ENCODE data around the gene DUS3L.

DUS3L gene

DNA sequence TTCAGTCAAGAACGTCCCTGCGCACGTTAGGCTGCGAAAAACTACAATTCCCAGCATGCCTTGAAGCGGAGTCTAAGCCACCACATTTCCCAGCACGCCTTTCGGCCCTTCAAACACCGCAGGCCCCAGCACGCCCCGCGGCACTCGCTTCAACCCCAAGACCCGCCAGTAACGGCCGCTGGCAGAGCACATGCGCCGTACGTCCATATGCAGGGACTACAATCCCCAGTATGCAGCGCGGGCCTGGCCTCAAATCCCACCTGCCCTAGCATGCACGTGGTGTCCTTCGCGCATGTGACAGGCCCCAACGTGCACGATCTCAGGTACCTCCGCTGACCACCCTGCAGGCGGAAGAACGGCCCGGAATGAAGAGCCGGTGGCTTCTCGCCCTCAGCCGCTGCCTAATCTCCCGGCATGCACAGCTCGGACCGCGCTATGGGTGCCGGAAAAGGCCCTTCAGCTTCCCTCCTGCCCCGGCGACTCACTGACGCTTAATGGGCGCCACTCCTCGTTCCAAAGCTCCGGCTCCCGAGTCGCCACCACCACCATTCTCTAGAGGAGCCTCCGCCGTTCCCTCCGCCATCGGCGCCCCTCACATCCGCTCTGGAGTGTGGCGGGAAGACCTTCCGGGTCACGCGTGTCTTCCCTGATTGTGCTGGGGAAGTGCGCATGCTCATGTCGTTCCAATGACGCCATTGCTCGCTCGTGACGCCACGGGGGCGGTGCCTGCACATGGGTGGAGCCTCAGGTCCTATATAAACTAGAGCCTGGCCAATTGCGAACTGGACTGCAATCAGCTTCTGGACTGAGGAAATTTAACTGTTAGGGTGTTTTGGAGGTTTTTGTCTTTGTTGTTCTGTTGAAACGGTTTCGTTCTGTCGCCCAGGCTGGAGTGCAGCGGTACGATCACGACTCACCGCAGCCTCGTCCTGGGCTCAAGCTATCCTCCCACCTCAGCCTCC, at the start of gene DUS3L:
Gene DUS3L (minus strand): TSS at position 605 of the 962 bp plus-strand sequence. CDS start 22 bp downstream, at position 583.
- peak; percentile 89 to 96 (median 95) for DNase-seq

GRCh38 chr19:5839065-5840017, 48.4 kb upstream of the DUS3L start, which contains the start of gene FUT6:
TSS of gene FUT6 (minus strand) at chr19:5839702. CDS start at chr19:5832567, 7,135 bp downstream.
- DNase-seq, result no peak

DNA sequence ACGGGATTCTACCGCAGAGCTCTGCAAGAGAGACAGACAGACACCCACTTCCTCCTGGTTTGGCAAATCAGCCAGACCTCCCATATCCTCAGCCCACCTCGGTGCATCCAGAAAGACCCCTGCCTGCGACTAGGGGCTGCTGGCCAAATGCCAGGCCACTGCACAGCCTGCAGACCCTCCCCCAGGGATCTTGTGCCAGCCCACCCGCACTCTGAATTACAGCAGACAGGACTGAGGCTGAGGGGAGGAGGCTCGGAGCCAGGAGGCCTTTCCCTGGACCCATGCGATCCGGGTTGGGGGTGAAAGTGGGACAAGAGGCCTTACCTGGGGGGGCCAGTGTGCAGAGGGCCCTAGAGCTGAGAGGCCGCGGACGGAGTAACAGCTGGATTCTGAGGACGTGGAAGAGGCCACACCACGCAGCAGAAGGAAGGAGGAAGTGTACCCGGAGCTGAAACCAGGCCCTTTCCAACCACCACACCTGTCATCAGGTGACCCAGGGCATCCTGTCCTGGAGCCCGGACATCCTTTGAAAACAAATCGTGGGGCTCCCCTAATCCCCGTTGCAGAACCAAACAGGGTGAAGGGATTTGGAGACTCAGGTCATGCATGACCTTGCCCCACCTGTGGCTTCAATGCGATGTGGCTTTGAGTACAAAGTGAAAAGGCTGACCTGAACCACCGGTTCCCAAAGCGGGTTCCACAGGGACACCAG, 47.5 kb upstream of the DUS3L start:
- no peak for DNase-seq

- no peak for DNase-seq
Measured at GRCh38 chr19:5837761-5838352, 46.9 kb upstream of the DUS3L start.

- DNase-seq, result no peak
Measured at GRCh38 chr19:5832527-5833216, 41.7 kb upstream of the DUS3L start.

GRCh38 chr19:5832061-5832460, 41.1 kb upstream of the DUS3L start:
- DNase-seq, result no peak

GRCh38 chr19:5831159-5831558, 40.2 kb upstream of the DUS3L start:
- no peak for DNase-seq

- DNase-seq, result no peak
Measured at GRCh38 chr19:5829567-5830310, 38.8 kb upstream of the DUS3L start.

DNA sequence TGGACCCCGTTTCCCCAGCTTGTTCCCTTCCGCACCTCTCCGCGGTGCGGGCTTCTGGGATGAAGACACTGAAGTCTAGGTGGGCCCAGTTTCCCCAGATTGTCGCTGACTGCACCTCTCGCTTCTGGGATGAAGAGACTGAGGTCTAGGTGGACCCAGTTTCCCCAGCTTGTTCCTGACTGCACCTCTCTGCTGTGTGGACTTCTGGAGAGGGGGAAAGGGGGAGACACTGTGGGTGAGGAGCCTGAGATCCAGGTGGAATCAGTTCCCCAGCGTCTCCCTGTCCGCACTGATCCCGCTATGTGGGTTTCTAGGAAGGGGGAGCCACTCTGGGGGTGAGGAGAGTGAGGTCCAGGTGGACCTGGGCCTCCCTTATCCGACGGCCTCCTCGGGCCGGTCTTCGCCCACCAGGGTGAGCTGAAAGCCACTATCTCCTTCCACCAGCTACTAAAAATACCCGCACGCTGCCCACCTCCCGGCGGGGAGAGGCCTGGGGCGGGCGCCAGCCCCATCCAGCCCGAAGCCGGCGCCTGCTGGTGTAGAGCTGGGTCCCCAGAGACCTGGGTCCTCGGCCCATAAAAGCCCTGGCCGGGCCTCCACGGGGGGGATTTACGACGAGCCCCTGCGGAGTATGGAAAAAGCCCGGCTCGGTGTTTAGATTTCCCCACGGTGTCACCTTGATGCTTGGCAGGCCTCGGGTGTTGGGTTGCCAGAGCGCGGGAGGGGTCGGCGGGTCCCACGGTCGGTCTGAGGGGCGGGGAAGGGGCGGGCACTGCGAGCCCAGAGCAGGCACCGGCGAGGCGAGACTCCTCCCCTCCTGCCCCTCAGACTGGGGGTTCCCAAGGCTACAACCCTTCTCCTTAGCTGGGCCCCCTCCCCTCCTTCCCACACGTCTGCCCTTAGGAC, 38.0 kb upstream of the DUS3L start:
- peak in 3 of 6 experiments; percentile 6 to 31 (median 8) for DNase-seq

- peak; percentile 87 to 96 (median 92) for DNase-seq
Measured at GRCh38 chr19:5827891-5828660, 37.1 kb upstream of the DUS3L start.

DNA sequence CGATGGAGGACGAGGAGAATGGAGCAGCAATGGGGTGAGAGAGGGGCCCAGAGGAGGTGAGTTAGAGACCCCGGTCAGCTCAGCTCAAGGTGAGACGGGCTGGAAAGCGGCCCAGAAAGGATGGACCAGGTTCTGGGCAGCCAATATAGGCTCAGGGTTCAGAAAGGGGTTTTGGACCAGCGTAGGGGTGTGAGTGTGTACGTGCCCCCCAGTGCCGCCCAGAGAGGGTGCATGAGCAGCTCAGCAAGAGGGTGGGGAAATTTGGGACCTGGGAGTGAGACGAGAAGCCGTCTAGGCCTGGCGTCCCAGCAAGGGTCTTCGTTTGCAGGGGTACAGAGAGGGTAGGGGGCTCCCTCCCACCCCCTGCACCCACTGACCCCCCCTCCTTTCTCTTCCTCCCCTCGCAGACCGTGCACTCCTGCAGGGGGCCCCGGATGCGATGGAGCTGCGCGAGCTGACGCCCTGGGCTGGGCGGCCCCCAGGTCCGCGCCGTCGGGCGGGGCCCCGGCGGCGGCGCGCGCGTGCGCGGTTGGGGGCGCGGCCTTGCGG, 36.5 kb upstream of the DUS3L start:
- DNase-seq, result no peak

DNA sequence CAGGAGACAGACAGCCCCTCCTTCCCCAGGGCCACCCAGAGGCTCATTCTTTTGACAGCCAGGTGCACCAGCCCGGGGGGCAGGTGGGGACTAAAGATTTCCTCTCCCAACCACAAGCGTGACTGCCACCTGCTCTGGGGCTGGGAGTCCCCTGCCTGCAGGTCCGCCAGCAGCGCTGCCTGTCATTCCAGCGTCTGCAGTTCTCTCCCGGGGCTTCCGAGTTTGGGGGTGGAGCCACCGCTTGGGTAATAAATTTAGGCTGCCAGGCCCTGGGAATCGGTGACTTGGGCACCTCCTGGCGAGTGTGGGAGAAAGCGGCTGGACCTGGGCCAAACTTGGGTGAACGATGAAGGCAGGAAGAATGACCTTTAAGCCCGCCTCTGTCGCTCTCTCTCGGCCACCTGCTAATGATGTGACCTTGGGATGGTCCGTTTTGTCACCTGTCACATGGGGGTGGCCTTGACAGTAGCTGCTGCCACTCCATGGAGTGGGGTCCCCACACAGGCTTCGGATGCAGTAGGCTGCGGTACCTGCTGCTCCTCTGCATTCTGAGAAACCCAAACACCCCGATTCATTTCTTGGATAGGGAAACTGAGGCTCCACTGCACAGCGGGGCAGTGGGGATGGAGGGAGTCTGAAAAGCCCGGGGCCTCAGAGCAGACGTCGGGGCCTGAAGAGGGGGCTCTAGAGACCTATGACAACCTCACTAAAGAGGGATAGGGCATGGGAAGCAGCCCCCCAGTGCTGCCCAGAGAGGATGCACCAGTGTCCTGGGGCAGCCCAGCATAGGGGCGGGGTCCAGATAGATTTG, 35.8 kb upstream of the DUS3L start:
- peak in 5 of 6 experiments; percentile 10 to 37 (median 17) for DNase-seq

GRCh38 chr19:5825178-5825577, 34.2 kb upstream of the DUS3L start:
- DNase-seq, result no peak

DNA sequence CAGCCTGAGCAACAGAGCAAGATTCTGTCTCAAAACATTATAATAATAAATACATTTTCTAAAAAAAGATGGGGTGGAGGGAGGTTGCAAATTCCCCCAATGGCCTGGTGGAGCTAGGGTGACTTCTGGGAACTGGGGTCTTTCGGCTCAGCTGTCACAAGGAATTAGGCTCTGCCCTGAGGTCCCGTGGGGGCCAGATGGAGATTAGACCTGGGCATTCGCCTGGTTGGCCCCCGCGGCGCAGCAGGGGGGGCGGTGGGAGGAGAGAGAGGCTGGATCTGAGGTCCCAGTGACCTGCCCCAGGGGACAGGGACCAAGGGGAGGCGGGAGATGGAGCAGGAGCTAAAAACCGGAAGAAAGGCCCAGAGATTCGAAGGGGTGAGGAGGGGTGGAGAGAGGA, 33.8 kb upstream of the DUS3L start:
- no peak for DNase-seq

GRCh38 chr19:5823579-5824281, 32.8 kb upstream of the DUS3L start:
- DNase-seq, result no peak

- no peak for DNase-seq
Measured at GRCh38 chr19:5822181-5822844, 31.4 kb upstream of the DUS3L start.

Data from stimulated activated naive CD4-positive, alpha-beta T cell (primary cell).